Loucy (cell line): ENCODE results near the gene ZNF496.

Source experiments
- EZH2phosphoT487 ChIP-seq: fragments of 200-600 bp; IDR thresholded peaks from 2 replicates; pipeline ENCODE4 v1.6.1; 2018; ENCODE audit warnings: antibody characterized with exemption, mild to moderate bottlenecking, moderate library complexity, borderline replicate concordance
- TF ChIP-seq, protein P1 (sequence below): fragments of 200-600 bp; sonication (generic); conservative IDR thresholded peaks from 2 replicates; pipeline ENCODE4 v1.5.1; 2014; ENCODE audit warnings: mild to moderate bottlenecking, antibody characterized with exemption, low read length

DNA sequence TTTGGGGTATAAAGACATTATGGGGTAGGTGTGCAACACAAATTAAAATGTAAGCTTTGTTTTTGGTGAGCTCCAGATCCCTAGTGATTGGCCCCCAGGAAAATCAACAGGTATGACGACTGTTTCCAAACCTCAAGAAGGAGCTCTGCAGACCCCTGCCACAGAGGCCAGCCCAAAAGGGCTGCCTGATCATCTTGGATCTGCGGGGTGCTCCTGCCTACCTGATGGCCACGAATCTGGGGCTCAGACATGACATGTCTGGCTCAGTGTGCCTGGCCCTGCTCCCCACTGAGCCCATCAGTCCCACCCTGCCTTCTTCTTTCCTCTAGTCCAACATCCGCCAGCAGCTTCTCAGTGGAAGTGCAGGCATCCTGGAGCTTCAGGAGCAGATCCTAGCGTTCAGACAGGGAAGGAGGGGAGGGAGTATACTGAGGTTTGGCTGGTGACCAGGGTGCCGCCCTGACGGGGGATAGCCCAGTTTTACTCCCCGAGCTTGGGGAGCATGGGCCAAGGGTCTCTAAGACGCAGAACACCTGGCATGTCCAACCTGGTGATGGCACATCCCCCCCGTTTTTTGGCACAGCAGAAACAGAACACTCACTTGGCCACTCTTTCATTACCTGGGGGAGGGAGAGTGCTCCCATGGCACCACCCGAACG, 31.8 kb downstream of the ZNF496 start:
- no peak for TF ChIP-seq EZH2phosphoT487
- TF ChIP-seq, protein P1, sequence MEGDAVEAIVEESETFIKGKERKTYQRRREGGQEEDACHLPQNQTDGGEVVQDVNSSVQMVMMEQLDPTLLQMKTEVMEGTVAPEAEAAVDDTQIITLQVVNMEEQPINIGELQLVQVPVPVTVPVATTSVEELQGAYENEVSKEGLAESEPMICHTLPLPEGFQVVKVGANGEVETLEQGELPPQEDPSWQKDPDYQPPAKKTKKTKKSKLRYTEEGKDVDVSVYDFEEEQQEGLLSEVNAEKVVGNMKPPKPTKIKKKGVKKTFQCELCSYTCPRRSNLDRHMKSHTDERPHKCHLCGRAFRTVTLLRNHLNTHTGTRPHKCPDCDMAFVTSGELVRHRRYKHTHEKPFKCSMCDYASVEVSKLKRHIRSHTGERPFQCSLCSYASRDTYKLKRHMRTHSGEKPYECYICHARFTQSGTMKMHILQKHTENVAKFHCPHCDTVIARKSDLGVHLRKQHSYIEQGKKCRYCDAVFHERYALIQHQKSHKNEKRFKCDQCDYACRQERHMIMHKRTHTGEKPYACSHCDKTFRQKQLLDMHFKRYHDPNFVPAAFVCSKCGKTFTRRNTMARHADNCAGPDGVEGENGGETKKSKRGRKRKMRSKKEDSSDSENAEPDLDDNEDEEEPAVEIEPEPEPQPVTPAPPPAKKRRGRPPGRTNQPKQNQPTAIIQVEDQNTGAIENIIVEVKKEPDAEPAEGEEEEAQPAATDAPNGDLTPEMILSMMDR = no peak
